ENCODE measurements around the gene GSS.

DNA sequence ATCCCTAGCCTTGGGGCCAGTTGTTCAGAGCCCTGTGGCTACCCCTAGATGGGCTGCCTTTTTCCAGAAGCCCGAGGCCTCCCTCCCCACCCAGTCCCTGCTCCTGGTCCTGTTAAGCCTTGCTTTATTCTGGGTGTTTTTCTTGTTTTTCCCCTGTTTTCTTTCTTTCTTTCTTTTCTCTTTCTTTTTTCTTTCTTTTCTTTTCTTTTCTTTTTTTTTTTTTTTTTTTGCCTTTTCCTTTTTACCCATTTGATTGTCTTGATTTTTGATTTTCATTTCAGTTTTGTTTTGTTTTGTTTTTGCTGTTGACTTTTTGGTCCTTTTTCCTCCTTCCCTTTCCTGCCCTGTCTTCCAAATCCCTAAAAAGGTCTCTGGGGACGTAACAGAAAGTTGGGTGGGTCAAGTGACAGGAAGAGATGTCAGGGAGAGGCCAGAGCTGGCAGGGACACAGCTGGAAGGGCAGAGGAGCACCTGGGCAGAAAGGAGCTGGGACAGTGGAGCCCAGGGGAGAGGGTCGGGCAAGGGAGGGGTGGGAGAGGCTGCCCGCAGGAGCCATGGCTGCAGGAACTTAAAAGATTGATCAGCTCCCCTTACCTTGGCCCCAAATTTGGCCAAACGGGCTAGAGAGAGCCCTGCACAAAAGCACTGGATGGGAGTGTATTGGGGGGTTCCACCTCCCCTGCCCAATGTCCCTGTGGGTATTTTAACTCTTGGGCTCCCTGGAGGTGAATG is 27.6 kb upstream of the GSS start:
- TF ChIP-seq CTCF (IDR thresholded peaks at IDR 0.05) (no peak), EP300 (IDR thresholded peaks at IDR 0.05) (no peak), POLR2A (IDR thresholded peaks at IDR 0.05) (no peak)
